ENCODE results near the gene CYBRD1.

CYBRD1 gene

GRCh38 chr2:171547720-171548119, 25.4 kb downstream of the CYBRD1 start:
- H3K4me2 ChIP-seq, result no peak overlapping the region
- no peaks in the 10 kb centered on the region for H4K20me1 ChIP-seq
- TF ChIP-seq Cebpa-rat (IDR thresholded peaks at IDR 0.05), result no peak

DNA sequence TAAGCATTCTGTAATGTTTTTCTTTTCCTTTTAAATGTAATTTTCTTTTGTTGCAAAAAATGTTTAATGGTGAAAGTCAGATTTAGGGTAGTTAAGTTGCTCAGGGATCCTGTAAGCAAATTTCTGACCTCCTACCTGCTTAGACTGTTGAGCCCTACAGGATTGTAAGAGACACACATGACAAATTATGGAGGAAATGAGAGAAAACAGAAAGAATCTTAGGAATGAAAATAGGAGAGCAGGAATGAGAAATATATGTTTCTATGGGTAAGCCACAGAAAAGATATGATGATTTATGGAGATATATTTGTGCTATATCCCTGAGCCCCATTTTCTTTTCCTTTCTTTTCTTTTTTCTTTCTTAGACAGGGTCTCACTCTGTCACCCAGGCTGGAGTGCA, 28.3 kb downstream of the CYBRD1 start:
- H3K4me2 ChIP-seq, result no peak overlapping the region

More at GRCh38 chr2:171547720-171548119, 25.4 kb downstream of the CYBRD1 start:
- Histone ChIP-seq H3K27ac (no peak overlapping the region), H3K9me3 (no peaks in the 10 kb centered on the region), H3K27me3 (no peaks in the 10 kb centered on the region), H3K36me3 (no peaks in the 10 kb centered on the region), H3K9ac (no peak overlapping the region), H3K4me3 (no peak overlapping the region), H3K4me1 (no peaks in the 10 kb centered on the region)

DNA sequence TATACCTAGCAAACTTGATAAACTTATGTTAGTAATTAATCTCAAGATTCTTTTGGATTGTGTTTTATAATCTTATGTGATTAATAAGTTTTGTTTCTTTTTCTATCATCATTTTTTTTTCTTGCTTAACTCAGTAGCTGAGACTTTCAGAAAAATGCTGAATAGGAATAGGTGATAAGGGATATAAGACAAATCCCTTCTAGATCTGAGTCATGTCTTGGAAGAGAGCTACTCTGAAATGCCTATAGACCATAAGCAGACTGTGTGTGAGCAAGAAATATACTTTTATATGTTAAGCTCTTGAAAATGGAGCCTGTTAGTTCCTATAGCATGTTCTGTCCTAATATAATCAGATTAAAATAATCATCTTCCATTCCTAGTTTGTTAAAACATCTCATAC, 29.6 kb downstream of the CYBRD1 start:
- H3K4me1 ChIP-seq, result no peaks in the 10 kb centered on the region

More for the DNA sequence above, 28.3 kb downstream of the CYBRD1 start:
- no peak for TF ChIP-seq Cebpa-rat (IDR thresholded peaks at IDR 0.05)
- H3K27ac ChIP-seq, result no peak overlapping the region
- H3K27me3 ChIP-seq, result no peaks in the 10 kb centered on the region
- no peak overlapping the region for H3K4me3 ChIP-seq
- H3K4me1 ChIP-seq, result no peaks in the 10 kb centered on the region
- no peaks in the 10 kb centered on the region for H3K36me3 ChIP-seq
- H3K9me3 ChIP-seq, result no peaks in the 10 kb centered on the region; the same call in 1 of the 2 replicates
- H3K9ac ChIP-seq, result no peak overlapping the region
- H4K20me1 ChIP-seq, result no peaks in the 10 kb centered on the region

GRCh38 chr2:171553236-171553635, 31.0 kb downstream of the CYBRD1 start:
- Histone ChIP-seq H3K4me3 (no peak overlapping the region), H3K27ac (no peak overlapping the region), H3K9me3 (no peaks in the 10 kb centered on the region; the same call in 1 of the 2 replicates), H3K4me1 (no peaks in the 10 kb centered on the region), H4K20me1 (no peaks in the 10 kb centered on the region), H3K36me3 (no peaks in the 10 kb centered on the region), H3K27me3 (no peaks in the 10 kb centered on the region), H3K4me2 (no peak overlapping the region), H3K9ac (no peak overlapping the region)
- no peak for TF ChIP-seq Cebpa-rat (IDR thresholded peaks at IDR 0.05)

More for the DNA sequence above, 29.6 kb downstream of the CYBRD1 start:
- H3K4me2 ChIP-seq, result no peak overlapping the region
- H3K4me3 ChIP-seq, result no peak overlapping the region
- no peaks in the 10 kb centered on the region for H4K20me1 ChIP-seq
- TF ChIP-seq Cebpa-rat (IDR thresholded peaks at IDR 0.05), result no peak
- no peaks in the 10 kb centered on the region for H3K27me3 ChIP-seq
- H3K27ac ChIP-seq, result no peak overlapping the region
- no peaks in the 10 kb centered on the region for H3K36me3 ChIP-seq
- no peak overlapping the region for H3K9ac ChIP-seq
- H3K9me3 ChIP-seq, result no peaks in the 10 kb centered on the region; the same call in 1 of the 2 replicates

DNA sequence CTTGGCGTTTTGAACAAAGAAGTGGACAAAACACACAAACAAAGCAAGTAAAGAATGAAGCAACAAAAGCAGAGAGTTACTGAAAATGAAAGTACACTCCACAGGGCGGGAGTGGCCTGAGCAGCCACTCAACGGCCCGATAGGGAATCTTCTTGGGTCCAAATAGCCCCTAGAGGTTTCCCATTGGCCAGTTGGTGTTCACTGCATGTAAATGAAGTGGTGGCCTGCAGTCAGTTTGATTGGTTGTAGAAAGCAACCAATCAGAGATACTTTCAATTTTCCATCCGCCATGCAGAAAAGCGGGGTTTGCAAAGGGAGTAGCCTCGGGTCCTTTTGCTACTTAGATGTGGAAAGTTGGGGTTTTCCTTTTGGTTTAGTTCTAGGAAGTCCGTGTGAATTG, 31.6 kb downstream of the CYBRD1 start:
- H3K9ac ChIP-seq, result no peak overlapping the region
- H3K4me1 ChIP-seq, result no peaks in the 10 kb centered on the region
- no peak overlapping the region for H3K4me3 ChIP-seq
- no peak overlapping the region for H3K27ac ChIP-seq
- H3K27me3 ChIP-seq, result no peaks in the 10 kb centered on the region
- TF ChIP-seq Cebpa-rat (IDR thresholded peaks at IDR 0.05), result no peak
- H3K36me3 ChIP-seq, result no peaks in the 10 kb centered on the region
- no peaks in the 10 kb centered on the region; the same call in 1 of the 2 replicates for H3K9me3 ChIP-seq
- no peaks in the 10 kb centered on the region for H4K20me1 ChIP-seq
- no peak overlapping the region for H3K4me2 ChIP-seq

- no peak overlapping the region for H3K27ac ChIP-seq
- H3K36me3 ChIP-seq, result no peaks in the 10 kb centered on the region
- H3K9ac ChIP-seq, result no peak overlapping the region
- no peaks in the 10 kb centered on the region for H3K27me3 ChIP-seq
- H3K4me3 ChIP-seq, result no peak overlapping the region
- H3K9me3 ChIP-seq, result no peaks in the 10 kb centered on the region; the same call in 1 of the 2 replicates
- no peak overlapping the region for H3K4me2 ChIP-seq
- H4K20me1 ChIP-seq, result no peaks in the 10 kb centered on the region
- no peaks in the 10 kb centered on the region for H3K4me1 ChIP-seq
- no peak for TF ChIP-seq Cebpa-rat (IDR thresholded peaks at IDR 0.05)
Measured at GRCh38 chr2:171554991-171555615, 32.8 kb downstream of the CYBRD1 start.

DNA sequence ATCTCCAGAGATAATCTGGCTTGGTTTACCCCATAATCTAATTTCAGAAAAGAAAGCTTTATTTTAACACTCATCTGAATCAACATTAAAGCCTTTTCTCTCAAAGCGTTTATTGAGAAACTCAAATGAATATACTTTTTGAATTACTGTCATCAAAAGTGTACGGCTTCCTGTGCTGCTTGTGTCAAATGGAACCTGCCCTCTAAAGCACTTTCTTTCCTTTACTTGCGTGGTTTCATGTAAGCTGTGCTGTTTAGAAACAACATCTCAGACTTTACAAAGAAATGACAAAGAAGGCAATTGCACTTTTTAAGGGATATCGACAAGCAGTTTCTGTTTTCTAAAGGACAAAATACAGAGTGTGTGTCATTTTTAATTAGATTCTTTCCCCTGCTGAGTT, 35.1 kb downstream of the CYBRD1 start:
- Histone ChIP-seq H3K9ac (no peak overlapping the region), H3K36me3 (no peaks in the 10 kb centered on the region), H3K4me2 (no peak overlapping the region), H3K9me3 (no peaks in the 10 kb centered on the region; the same call in 1 of the 2 replicates), H3K4me3 (no peak overlapping the region), H4K20me1 (no peaks in the 10 kb centered on the region), H3K4me1 (no peaks in the 10 kb centered on the region), H3K27me3 (no peaks in the 10 kb centered on the region), H3K27ac (no peak overlapping the region)
- no peak for TF ChIP-seq Cebpa-rat (IDR thresholded peaks at IDR 0.05)

- Histone ChIP-seq H3K36me3 (no peaks in the 10 kb centered on the region), H3K27me3 (no peaks in the 10 kb centered on the region), H3K27ac (no peak overlapping the region), H3K4me3 (no peak overlapping the region), H4K20me1 (no peaks in the 10 kb centered on the region), H3K9ac (no peak overlapping the region), H3K4me1 (no peaks in the 10 kb centered on the region), H3K4me2 (no peak overlapping the region), H3K9me3 (no peaks in the 10 kb centered on the region)
- no peak for TF ChIP-seq Cebpa-rat (IDR thresholded peaks at IDR 0.05)
Measured at GRCh38 chr2:171563301-171563700, 41.0 kb downstream of the CYBRD1 start.

- Histone ChIP-seq H3K36me3 (no peaks in the 10 kb centered on the region), H3K4me2 (no peak overlapping the region), H3K9ac (no peak overlapping the region), H3K27me3 (no peaks in the 10 kb centered on the region), H3K4me3 (no peak overlapping the region), H3K4me1 (no peaks in the 10 kb centered on the region), H3K27ac (no peak overlapping the region), H3K9me3 (no peaks in the 10 kb centered on the region), H4K20me1 (no peaks in the 10 kb centered on the region)
- TF ChIP-seq Cebpa-rat (IDR thresholded peaks at IDR 0.05), result no peak
Measured at GRCh38 chr2:171564463-171564862, 42.2 kb downstream of the CYBRD1 start.

- Histone ChIP-seq H3K27me3 (no peaks in the 10 kb centered on the region), H3K4me1 (no peaks in the 10 kb centered on the region), H3K4me2 (no peak overlapping the region), H3K27ac (no peak overlapping the region), H4K20me1 (no peaks in the 10 kb centered on the region), H3K9me3 (no peaks in the 10 kb centered on the region), H3K9ac (no peak overlapping the region), H3K36me3 (no peaks in the 10 kb centered on the region), H3K4me3 (no peak overlapping the region)
- TF ChIP-seq Cebpa-rat (IDR thresholded peaks at IDR 0.05), result no peak
Measured at GRCh38 chr2:171566057-171566456, 43.8 kb downstream of the CYBRD1 start.

DNA sequence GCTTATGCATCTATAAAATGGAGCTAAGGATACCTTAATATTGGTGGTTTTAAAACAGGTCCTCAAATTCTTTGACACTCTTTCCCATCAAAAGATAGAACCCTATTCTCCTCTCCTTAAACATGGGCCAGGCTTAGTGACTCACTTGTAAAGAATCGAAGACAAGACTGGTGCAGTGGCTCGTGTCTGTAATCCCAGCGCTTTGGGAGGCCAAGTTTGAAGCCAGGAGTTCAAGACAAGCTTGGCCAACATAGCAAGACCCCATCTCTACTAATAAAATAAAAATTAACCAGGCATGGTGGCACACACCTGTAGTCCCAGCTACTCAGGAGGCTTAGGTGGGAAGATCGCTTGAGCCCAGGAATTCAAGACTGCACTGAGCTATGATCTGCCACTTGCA, 44.5 kb downstream of the CYBRD1 start:
- Histone ChIP-seq H3K27me3 (no peaks in the 10 kb centered on the region), H3K4me1 (no peaks in the 10 kb centered on the region)

More for the DNA sequence above, 44.5 kb downstream of the CYBRD1 start:
- Histone ChIP-seq H3K36me3 (no peaks in the 10 kb centered on the region), H4K20me1 (no peaks in the 10 kb centered on the region), H3K4me3 (no peak overlapping the region), H3K27ac (no peak overlapping the region), H3K9me3 (no peaks in the 10 kb centered on the region), H3K9ac (no peak overlapping the region), H3K4me2 (no peak overlapping the region)
- no peak for TF ChIP-seq Cebpa-rat (IDR thresholded peaks at IDR 0.05)
